B cell (primary cell): ENCODE measurements around the gene RGCC. TPM values are rescaled to one million over a fixed set of nuclear protein-coding genes. Genes with fewer than 3 reads are reported as not detected.

Experiments used
- ATAC-seq: fragments of 200-7000 bp; cut with Tn5 transposase; one replicate; pipeline ENCODE4 v1.10.0; 2021; ENCODE audit warnings: low read depth, mild to moderate bottlenecking, moderate number of reproducible peaks, moderate library complexity
- CTCF ChIA-PET: fragments of 350-600 bp; sonication (Branson Sonifier 250); formaldehyde crosslinking; loops from one replicate; lab custom pipeline; 2021; ENCODE audit warnings: antibody characterized with exemption, inconsistent platforms; lab: Charles Lee
- POLR2A ChIA-PET: fragments of 350-600 bp; sonication (Branson Sonifier 250); formaldehyde crosslinking; loops from one replicate; lab custom pipeline; 2021; ENCODE audit warnings: antibody characterized with exemption; lab: Charles Lee
- DNase-seq: peaks from one replicate; pipeline ENCODE4 v3.0.0; 2013
- H2AFZ ChIP-seq: 2 replicates; pipeline ENCODE4 v1.6.1; 2012; ENCODE audit warnings: mild to moderate bottlenecking, low read depth, low read length; ENCODE audit not compliant: insufficient read depth, poor library complexity, severe bottlenecking
- H3K27ac ChIP-seq, 2 donors: 1 replicate in 1 of 2; 2 replicates in 1 of 2; pipeline ENCODE4 v1.5.1; 2012 to 2013; ENCODE audit warnings: low read length in 2 of 2, mild to moderate bottlenecking in 2 of 2, moderate library complexity in 1 of 2
- H3K27me3 ChIP-seq, 4 experiments: fragments of 200-600 bp in 1 of 4; sonication (generic) in 1 of 4; replicated peaks in 1 of 4; 1 replicate in 2 of 4; 2 replicates in 2 of 4; pipeline versions ENCODE4 v1.6.1 to v1.7.0; 2013 to 2016; ENCODE audit warnings: low read length in 3 of 4, mild to moderate bottlenecking in 2 of 4, mixed read lengths in 1 of 4, moderate library complexity in 1 of 4; ENCODE audit not compliant: insufficient read depth in 4 of 4, control insufficient read depth in 3 of 4; ENCODE audit errors: control extremely low read depth in 1 of 4
- H3K36me3 ChIP-seq, 2 experiments: replicated peaks in 1 of 2; 1 replicate in 1 of 2; 2 replicates in 1 of 2; pipeline versions ENCODE4 v1.6.1 to v1.7.1; 2013; ENCODE audit warnings: low read length in 1 of 2; ENCODE audit not compliant: insufficient read depth in 2 of 2, control insufficient read depth in 1 of 2; ENCODE audit errors: control extremely low read depth in 1 of 2, extremely low read depth in 1 of 2
- H3K4me1 ChIP-seq, 2 donors: fragments of 200-600 bp in 1 of 2; sonication (generic) in 1 of 2; 1 replicate in 1 of 2; 2 replicates in 1 of 2; pipeline versions ENCODE4 v1.5.1 to v1.6.1; 2013 to 2017; ENCODE audit warnings: low read length in 2 of 2; ENCODE audit not compliant: control insufficient read depth in 2 of 2, insufficient read depth in 2 of 2
- H3K4me2 ChIP-seq: replicated peaks from 2 replicates; pipeline ENCODE3; 2012; ENCODE audit warnings: mild to moderate bottlenecking, low read depth, low read length; ENCODE audit not compliant: poor library complexity, severe bottlenecking
- H3K4me3 ChIP-seq, 5 experiments: fragments of 200-600 bp in 1 of 5; sonication (generic) in 1 of 5; 1 replicate in 3 of 5; 2 replicates in 2 of 5; pipeline versions ENCODE4 v1.5.1 to v1.7.0; 2011 to 2016; ENCODE audit warnings: low read length in 4 of 5, mild to moderate bottlenecking in 4 of 5, low read depth in 2 of 5, control low read depth in 1 of 5, moderate library complexity in 1 of 5; ENCODE audit not compliant: insufficient read depth in 1 of 5; ENCODE audit errors: control extremely low read depth in 1 of 5, extremely low read depth in 1 of 5
- H3K79me2 ChIP-seq: fragments of 200-600 bp; sonication (generic); one replicate; pipeline ENCODE4 v1.6.0; 2016; ENCODE audit warnings: low read length; ENCODE audit not compliant: control insufficient read depth, insufficient read depth
- H3K9ac ChIP-seq: fragments of 200-600 bp; sonication (generic); 2 replicates; pipeline ENCODE4 v1.6.1; 2017; ENCODE audit warnings: mild to moderate bottlenecking, low read length, moderate library complexity
- H3K9me3 ChIP-seq, 3 donors: one replicate each; pipeline versions ENCODE4 v1.6.1 to v1.7.1; 2013; ENCODE audit warnings: low read length in 2 of 3; ENCODE audit not compliant: control insufficient read depth in 2 of 3, insufficient read depth in 1 of 3; ENCODE audit errors: control extremely low read depth in 1 of 3
- H4K20me1 ChIP-seq: 2 replicates; pipeline ENCODE4 v1.6.0; 2012; ENCODE audit warnings: mild to moderate bottlenecking, low read length; ENCODE audit not compliant: insufficient read depth, control insufficient read depth, poor library complexity, severe bottlenecking
- H3K27ac Mint-ChIP-seq: one replicate; pipeline ENCODE4 v1.8.0; 2021; ENCODE audit warnings: mixed read lengths
- H3K27me3 Mint-ChIP-seq: one replicate; pipeline ENCODE4 v1.8.0; 2021; ENCODE audit warnings: mixed read lengths
- H3K4me1 Mint-ChIP-seq: one replicate; pipeline ENCODE4 v1.8.0; 2021; ENCODE audit warnings: mixed read lengths
- H3K4me3 Mint-ChIP-seq: one replicate; pipeline ENCODE4 v1.8.0; 2021; ENCODE audit warnings: mixed read lengths
- H3K9me3 Mint-ChIP-seq: one replicate; pipeline ENCODE4 v1.8.0; 2022; ENCODE audit warnings: mixed read lengths; ENCODE audit not compliant: insufficient read depth
- CTCF ChIP-seq: fragments of 200-600 bp; IDR thresholded peaks from one replicate; pipeline ENCODE4 v1.8.0; 2022; ENCODE audit warnings: antibody characterized with exemption, mild to moderate bottlenecking
- EZH2 ChIP-seq: IDR thresholded peaks from 2 replicates; pipeline ENCODE4 v1.6.1; 2012; ENCODE audit warnings: borderline replicate concordance, low read depth, mild to moderate bottlenecking, moderate library complexity, low read length; ENCODE audit not compliant: insufficient read depth, poor library complexity, severe bottlenecking
- WGBS: methylation state at CpG from one replicate; pipeline ENCODE4 v1.1.5; 2013; ENCODE audit warnings: missing lambda C conversion rate; ENCODE audit not compliant: insufficient coverage; 5-methylcytosine and 5-hydroxymethylcytosine counted together
- intact Hi-C: fragments of 100-400 bp; cut with micrococcal nuclease; formaldehyde crosslinking; loops from one replicate; pipeline ENCODE4 v1.10.0; 2022
- polyA plus RNA-seq: library from polyadenylated mRNA; depleted of rRNA; stranded (reverse); fragments of >200 nt; gene quantifications from 2 replicates; pipeline ENCODE4 v1.2.3, GENCODE V29; 2012
- total RNA-seq, 2 donors: library from RNA; stranded (reverse); fragments of 120-200 nt in 1 of 2; gene quantifications; 1 replicate in 1 of 2; 2 replicates in 1 of 2; pipeline versions ENCODE4 v1.2.3 to v1.2.4, GENCODE V29; 2013 to 2022

Gene RGCC
- total and polyA plus RNA-seq, 2 donors (not counting 1 experiment from before 2014, with no cell fraction given) = 8.0 to 16.0 TPM

- DNase-seq (no peak), ATAC-seq (no peak)
- no peak overlapping the region for H3K4me3 ChIP-seq
- Mint-ChIP-seq H3K4me3 (no peak overlapping the region), H3K27ac (no peak overlapping the region), H3K9me3 (peaks cover 4% of the 10 kb centered on the region), H3K4me1 (peaks cover 17% of the 10 kb centered on the region), H3K27me3 (no peaks in the 10 kb centered on the region)
- no peaks in the 10 kb centered on the region for H4K20me1 ChIP-seq
- no peak overlapping the region for H3K27ac ChIP-seq
- 83% methylated on average over 2 of the region's 2 CpGs for WGBS
- no peaks in the 10 kb centered on the region for H3K27me3 ChIP-seq
- H3K36me3 ChIP-seq = no peaks in the 10 kb centered on the region
- ChIA-PET POLR2A (no interaction called here), CTCF (no interaction called here)
- no peak for TF ChIP-seq EZH2
- H3K79me2 ChIP-seq = no peaks in the 10 kb centered on the region
- no peak overlapping the region for H2AFZ ChIP-seq
- intact Hi-C loops = no loop called here
- no peak overlapping the region for H3K4me2 ChIP-seq
- H3K9me3 ChIP-seq = peaks cover 0 to 3% (median 2%) of the 10 kb centered on the region in 3 donors
- H3K9ac ChIP-seq = no peak overlapping the region
- peaks cover 7 to 12% of the 10 kb centered on the region in 2 donors for H3K4me1 ChIP-seq
These were observed 29.9 kb downstream of the RGCC start for GRCh38 chr13:41487222-41487621.

DNA sequence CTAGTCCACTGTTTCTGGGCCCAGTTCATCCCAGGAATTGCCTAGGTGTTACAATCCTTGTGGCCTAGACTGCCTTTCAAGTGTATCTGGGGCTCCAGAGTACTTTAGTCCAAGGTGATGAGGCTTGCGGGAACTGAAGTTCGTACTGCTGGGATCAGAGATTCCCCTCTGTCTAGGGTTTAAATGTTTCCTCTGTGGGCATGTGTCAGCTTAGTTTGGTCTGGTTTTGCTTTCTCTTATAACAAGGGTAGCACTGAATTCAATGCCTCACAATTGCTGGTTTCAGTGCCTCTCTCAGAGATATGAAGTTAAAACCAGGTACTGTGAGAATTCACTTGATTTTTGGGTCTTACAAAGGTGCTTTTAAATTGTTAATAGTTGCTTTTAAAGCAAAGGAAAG lies 30.8 kb downstream of the RGCC start:
- H3K27me3 ChIP-seq = no peaks in the 10 kb centered on the region
- no peak overlapping the region for H3K4me3 ChIP-seq
- no peak overlapping the region for H3K9ac ChIP-seq
- H3K9me3 ChIP-seq = peaks cover 0 to 3% (median 2%) of the 10 kb centered on the region in 3 donors
- H3K4me2 ChIP-seq = no peak overlapping the region
- no peak overlapping the region for H3K27ac ChIP-seq
- DNase-seq (no peak), ATAC-seq (no peak)
- H3K36me3 ChIP-seq = no peaks in the 10 kb centered on the region
- peaks cover 16 to 21% of the 10 kb centered on the region in 2 donors for H3K4me1 ChIP-seq
- 86% methylated on average over 1 of the region's 2 CpGs for WGBS
- peaks cover 4% of the 10 kb centered on the region for H3K9me3 Mint-ChIP-seq
- POLR2A ChIA-PET = no interaction called here
- TF ChIP-seq CTCF (no peak), EZH2 (no peak)
- H3K4me1 Mint-ChIP-seq = peaks cover 26% of the 10 kb centered on the region
- H2AFZ ChIP-seq = no peak overlapping the region
- intact Hi-C loops = no loop called here
- H3K27ac Mint-ChIP-seq = no peak overlapping the region
- CTCF ChIA-PET = no interaction called here
- no peaks in the 10 kb centered on the region for H4K20me1 ChIP-seq
- no peaks in the 10 kb centered on the region for H3K27me3 Mint-ChIP-seq
- H3K4me3 Mint-ChIP-seq = no peak overlapping the region
- no peaks in the 10 kb centered on the region for H3K79me2 ChIP-seq
